Activated CD4-positive, alpha-beta memory T cell treated with anti-CD3 and anti-CD28 coated beads, Interleukin-2, amount 10 ng/mL, durations not matched to agents 7 days and 5 days (primary cell): Measurements from ENCODE around the gene LRRC34. TPM values are rescaled to one million over a fixed set of nuclear protein-coding genes. Genes with fewer than 3 reads are reported as not detected.

Experiments used
- CTCF ChIA-PET: fragments of 350-600 bp; sonication (Branson Sonifier 250); formaldehyde crosslinking; loops from one replicate; lab custom pipeline; 2021; ENCODE audit warnings: antibody characterized with exemption, inconsistent platforms; lab: Charles Lee
- POLR2A ChIA-PET: fragments of 350-600 bp; sonication (Branson Sonifier 250); formaldehyde crosslinking; loops from one replicate; lab custom pipeline; 2021; ENCODE audit warnings: antibody characterized with exemption; lab: Charles Lee
- DNase-seq: peaks from one replicate; pipeline ENCODE4 v3.0.0-alpha.2; 2020
- H3K27ac Mint-ChIP-seq: one replicate; pipeline ENCODE4 v1.8.0; 2021; ENCODE audit warnings: mild to moderate bottlenecking, mixed read lengths
- H3K27me3 Mint-ChIP-seq: one replicate; pipeline ENCODE4 v1.8.0; 2021; ENCODE audit warnings: mixed read lengths
- H3K36me3 Mint-ChIP-seq: one replicate; pipeline ENCODE4 v1.8.0; 2021; ENCODE audit warnings: low read depth, mixed read lengths
- H3K4me1 Mint-ChIP-seq: one replicate; pipeline ENCODE4 v1.8.0; 2021; ENCODE audit warnings: mixed read lengths
- H3K4me3 Mint-ChIP-seq: one replicate; pipeline ENCODE4 v1.8.0; 2021; ENCODE audit warnings: mild to moderate bottlenecking, mixed read lengths
- H3K9me3 Mint-ChIP-seq: one replicate; pipeline ENCODE4 v1.8.0; 2021; ENCODE audit warnings: mixed read lengths
- total RNA-seq, 2 experiments: library from RNA; stranded (reverse); gene quantifications; one replicate each; pipeline ENCODE4 v1.2.3, GENCODE V29; 2021

LRRC34 gene
- total RNA-seq, result 1 to 10 TPM; 5.6 to 6.0 TPM

DNA sequence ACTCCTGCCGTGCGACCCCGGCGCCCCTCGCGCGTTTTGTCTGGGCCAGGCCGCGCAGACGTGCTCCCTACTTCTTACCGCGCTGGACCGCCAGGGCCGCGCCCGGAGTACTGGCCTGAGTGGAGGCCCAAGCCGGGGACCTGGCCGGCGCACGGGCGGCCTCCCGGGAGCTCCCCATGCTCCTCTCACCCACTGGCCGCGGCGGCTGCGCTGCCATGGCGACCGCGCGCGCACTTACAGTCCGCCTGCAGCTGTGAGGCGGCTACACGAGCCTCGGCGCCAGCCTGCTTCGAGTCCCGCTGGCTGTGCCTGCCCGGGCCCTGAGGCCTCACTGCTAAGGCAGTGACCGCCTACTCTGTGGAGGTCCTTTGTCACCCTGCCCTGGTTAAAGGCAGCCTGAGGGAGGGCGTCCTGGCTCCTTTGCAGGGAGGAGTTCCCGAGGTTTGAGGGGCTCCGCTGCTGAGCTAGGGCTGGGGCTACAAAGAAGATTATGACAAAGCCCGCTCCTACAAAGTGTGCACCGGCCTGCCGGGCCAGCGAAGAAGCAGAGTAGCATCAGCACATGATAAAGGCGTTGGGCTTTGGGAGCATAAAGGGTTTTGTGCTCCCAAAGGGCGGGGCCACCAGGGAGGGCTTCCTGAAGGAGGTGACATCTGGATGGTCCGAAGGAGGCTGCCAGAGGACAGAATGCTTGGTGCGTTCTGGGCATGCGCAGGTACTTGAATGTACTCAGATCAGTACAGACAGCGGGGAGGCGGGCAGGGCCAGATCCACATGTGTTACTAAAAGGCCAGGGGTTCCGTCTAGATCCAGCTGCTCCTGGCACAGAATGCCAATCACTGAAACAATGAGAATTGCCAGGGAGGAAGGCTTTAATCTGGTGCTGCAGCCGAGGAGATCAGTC is at the start of gene LRRC34, which contains the start of gene LRRIQ4:
Gene LRRC34 (minus strand): TSS at position 573 of the 904 bp plus-strand sequence. CDS start 356 bp downstream, at position 217.
Gene LRRIQ4 (plus strand): TSS at position 539 of the 904 bp plus-strand sequence. CDS start 9,052 bp downstream, outside the sequence.
- peak within 1 kb of the TSS; percentile 70 for H3K4me3 Mint-ChIP-seq
- H3K27me3 Mint-ChIP-seq, result peaks cover 13% of the 10 kb centered on the region
- H3K4me1 Mint-ChIP-seq, result peaks cover 53% of the 10 kb centered on the region
- H3K36me3 Mint-ChIP-seq, result peaks cover 11% of the 10 kb centered on the region
- DNase-seq, result peak; percentile 85
- peak within 1 kb of the TSS; percentile 83 for H3K27ac Mint-ChIP-seq
- ChIA-PET CTCF (interaction anchor here (0.7 to 3.0 kb wide), 10 partner anchors 9 to 563 kb away, joined by 3 to 10 read pairs (median 4); partner anchors contain the start of genes MYNN and SEC62), POLR2A (interaction anchor here (1.0 to 6.4 kb wide), 9 partner anchors 9 to 1057 kb away, joined by 3 to 83 read pairs (median 6); partner anchors contain the start of genes ACTRT3, MYNN, SEC62 and TERC)
- peaks cover 9% of the 10 kb centered on the region for H3K9me3 Mint-ChIP-seq

DNA sequence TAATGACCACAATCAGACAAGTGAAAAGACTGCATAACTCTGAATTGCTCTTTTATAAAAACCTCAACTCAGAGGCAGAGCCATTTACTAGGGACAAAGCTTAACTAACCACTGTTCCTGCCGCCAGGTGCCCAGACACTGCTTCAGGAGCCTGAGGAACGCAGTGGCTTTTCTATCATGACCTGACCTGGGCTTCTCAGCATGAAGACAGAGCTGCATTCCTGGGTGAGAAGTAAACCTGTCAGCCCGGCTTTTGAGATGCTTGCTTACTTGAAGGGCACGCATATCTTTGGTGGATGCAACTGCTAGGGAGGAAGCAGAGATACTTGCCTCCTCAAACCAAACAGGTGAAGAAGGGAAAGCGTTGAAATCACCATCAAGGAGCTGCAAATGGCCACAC is 49.2 kb upstream of the LRRC34 start:
- H3K4me1 Mint-ChIP-seq, result peaks cover 21% of the 10 kb centered on the region
- no peak overlapping the region for H3K4me3 Mint-ChIP-seq
- no peaks in the 10 kb centered on the region for H3K36me3 Mint-ChIP-seq
- DNase-seq, result no peak
- CTCF ChIA-PET, result interaction anchor here (1.1 to 3.5 kb wide), 7 partner anchors 12 to 549 kb away, joined by 3 to 16 read pairs (median 6); partner anchors contain the start of gene SEC62
- H3K27me3 Mint-ChIP-seq, result peaks cover 26% of the 10 kb centered on the region
- H3K27ac Mint-ChIP-seq, result no peak overlapping the region
- POLR2A ChIA-PET, result no interaction called here
- no peaks in the 10 kb centered on the region for H3K9me3 Mint-ChIP-seq

DNA sequence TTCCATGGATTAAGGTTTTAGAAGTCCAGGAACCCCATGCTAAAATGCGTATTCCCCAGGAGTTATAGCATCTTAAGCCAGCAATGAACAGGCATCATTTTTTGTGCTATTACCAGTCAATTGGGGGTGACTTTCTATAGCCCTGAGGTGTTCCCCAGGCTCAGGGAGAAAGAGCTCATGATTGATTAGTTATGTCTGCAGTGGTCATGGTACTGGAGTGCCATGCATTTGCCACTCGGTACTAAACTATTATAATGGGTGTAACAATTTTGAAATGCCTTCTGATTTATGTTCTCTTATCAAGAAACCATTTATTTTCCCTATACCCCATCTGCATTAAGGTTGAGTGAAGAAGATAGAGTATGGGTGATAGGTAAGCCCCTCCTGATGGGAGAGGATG is 45.1 kb upstream of the LRRC34 start:
- H3K27me3 Mint-ChIP-seq, result peaks cover 29% of the 10 kb centered on the region
- H3K36me3 Mint-ChIP-seq, result no peaks in the 10 kb centered on the region
- H3K9me3 Mint-ChIP-seq, result no peaks in the 10 kb centered on the region
- no peak for DNase-seq
- no peaks in the 10 kb centered on the region for H3K4me1 Mint-ChIP-seq
- ChIA-PET POLR2A (no interaction called here), CTCF (no interaction called here)
- no peak overlapping the region for H3K27ac Mint-ChIP-seq
- no peak overlapping the region for H3K4me3 Mint-ChIP-seq

DNA sequence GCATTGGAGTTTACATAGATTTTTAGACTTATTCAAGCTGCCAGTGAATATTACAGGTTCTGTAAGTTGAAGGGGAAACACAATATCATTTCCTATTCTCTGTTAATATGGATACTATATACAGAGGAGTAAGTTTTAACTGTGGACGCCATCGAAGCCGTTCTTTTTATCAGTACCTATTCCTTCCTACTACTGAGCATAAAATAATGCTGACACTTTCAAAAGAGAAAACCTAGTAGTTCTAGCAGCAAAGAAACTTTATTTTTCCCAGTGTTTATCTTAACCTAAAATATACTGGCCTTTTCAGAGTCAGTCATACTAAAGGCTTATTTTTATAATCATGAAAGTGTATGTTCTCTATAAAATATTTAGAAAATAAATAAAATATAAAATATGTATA is 42.8 kb upstream of the LRRC34 start:
- Mint-ChIP-seq H3K4me3 (no peak overlapping the region), H3K9me3 (no peaks in the 10 kb centered on the region), H3K27me3 (peaks cover 21% of the 10 kb centered on the region), H3K4me1 (no peaks in the 10 kb centered on the region), H3K27ac (no peak overlapping the region), H3K36me3 (no peaks in the 10 kb centered on the region)
- ChIA-PET CTCF (no interaction called here), POLR2A (no interaction called here)
- DNase-seq, result no peak

DNA sequence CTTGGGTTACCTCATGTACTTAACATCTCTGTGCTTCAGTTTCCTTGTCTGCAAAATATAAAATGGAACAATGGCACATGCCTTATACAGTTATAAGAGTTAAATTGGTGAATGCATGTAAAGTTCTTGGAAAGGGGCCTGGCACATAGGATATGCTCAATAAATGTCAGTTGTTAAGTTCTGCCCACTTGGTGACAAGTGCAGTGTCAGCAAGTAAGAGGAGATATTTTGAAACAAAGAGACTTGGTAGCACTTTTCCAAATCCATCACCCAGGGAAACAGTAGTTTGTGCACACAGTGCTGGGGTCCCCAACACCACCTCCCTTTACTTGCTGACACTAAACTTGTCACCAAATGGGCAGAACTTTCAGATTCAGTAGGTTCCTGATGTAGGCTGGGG is 37.9 kb upstream of the LRRC34 start:
- Mint-ChIP-seq H3K4me3 (no peak overlapping the region), H3K27me3 (peaks cover 19% of the 10 kb centered on the region), H3K4me1 (peaks cover 4% of the 10 kb centered on the region), H3K9me3 (no peaks in the 10 kb centered on the region), H3K36me3 (no peaks in the 10 kb centered on the region), H3K27ac (no peak overlapping the region)
- POLR2A ChIA-PET, result no interaction called here
- CTCF ChIA-PET, result no interaction called here
- no peak for DNase-seq

- peaks cover 4% of the 10 kb centered on the region for H3K4me1 Mint-ChIP-seq
- ChIA-PET POLR2A (no interaction called here), CTCF (interaction anchor here (1.1 to 1.3 kb wide), 2 partner anchors 15 to 66 kb away, joined by 3 read pairs; no protein-coding TSS in a partner anchor)
- H3K36me3 Mint-ChIP-seq, result no peaks in the 10 kb centered on the region
- no peak for DNase-seq
- H3K27ac Mint-ChIP-seq, result no peak overlapping the region
- H3K9me3 Mint-ChIP-seq, result no peaks in the 10 kb centered on the region
- no peak overlapping the region for H3K4me3 Mint-ChIP-seq
- peaks cover 19% of the 10 kb centered on the region for H3K27me3 Mint-ChIP-seq
Measured at GRCh38 chr3:169848741-169849140, 36.0 kb upstream of the LRRC34 start.

- Mint-ChIP-seq H3K36me3 (no peaks in the 10 kb centered on the region), H3K4me3 (no peak overlapping the region), H3K27ac (no peak overlapping the region), H3K27me3 (peaks cover 17% of the 10 kb centered on the region), H3K9me3 (no peaks in the 10 kb centered on the region), H3K4me1 (peaks cover 4% of the 10 kb centered on the region)
- ChIA-PET POLR2A (no interaction called here), CTCF (interaction anchor here (1.1 to 1.3 kb wide), 2 partner anchors 16 to 67 kb away, joined by 3 read pairs; no protein-coding TSS in a partner anchor)
- DNase-seq, result no peak
Measured at GRCh38 chr3:169847896-169848295, 35.2 kb upstream of the LRRC34 start.

DNA sequence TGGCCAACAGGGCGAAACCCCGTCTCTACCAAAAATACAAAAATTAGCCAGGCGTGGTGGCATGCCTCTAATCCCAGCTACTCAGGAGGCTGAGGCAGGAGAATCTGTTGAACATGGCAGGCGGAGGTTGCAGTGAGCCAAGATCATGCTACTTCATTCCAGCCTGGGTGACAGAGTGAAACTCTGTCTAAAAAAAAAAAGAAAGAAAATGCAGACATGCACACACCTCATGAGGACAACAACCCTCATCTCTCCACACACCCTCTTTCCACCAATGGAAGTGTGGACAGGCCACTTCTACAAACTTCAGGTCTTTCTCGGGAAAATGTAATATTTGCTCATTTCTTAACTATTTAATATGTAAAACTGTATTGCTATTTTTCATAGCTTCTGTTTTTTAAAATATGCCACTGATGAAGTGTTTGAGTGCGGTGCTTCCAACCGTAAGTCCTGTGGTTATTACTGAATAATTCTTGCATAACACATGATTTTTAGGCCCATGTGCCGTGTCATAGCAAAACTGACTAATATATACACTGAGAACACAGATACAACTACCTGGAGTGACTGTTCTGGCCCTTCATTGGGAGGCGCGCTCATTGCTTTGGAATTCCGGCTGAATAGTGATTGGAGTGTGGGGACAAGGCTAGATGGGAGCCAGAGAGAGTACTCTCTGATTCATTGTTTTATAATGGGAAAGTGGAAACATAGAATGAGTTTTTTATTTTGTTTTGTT is 33.9 kb upstream of the LRRC34 start:
- POLR2A ChIA-PET, result no interaction called here
- Mint-ChIP-seq H3K9me3 (no peaks in the 10 kb centered on the region), H3K4me1 (peaks cover 4% of the 10 kb centered on the region), H3K36me3 (no peaks in the 10 kb centered on the region), H3K4me3 (no peak overlapping the region), H3K27me3 (peaks cover 17% of the 10 kb centered on the region), H3K27ac (no peak overlapping the region)
- no peak for DNase-seq
- CTCF ChIA-PET, result no interaction called here

DNA sequence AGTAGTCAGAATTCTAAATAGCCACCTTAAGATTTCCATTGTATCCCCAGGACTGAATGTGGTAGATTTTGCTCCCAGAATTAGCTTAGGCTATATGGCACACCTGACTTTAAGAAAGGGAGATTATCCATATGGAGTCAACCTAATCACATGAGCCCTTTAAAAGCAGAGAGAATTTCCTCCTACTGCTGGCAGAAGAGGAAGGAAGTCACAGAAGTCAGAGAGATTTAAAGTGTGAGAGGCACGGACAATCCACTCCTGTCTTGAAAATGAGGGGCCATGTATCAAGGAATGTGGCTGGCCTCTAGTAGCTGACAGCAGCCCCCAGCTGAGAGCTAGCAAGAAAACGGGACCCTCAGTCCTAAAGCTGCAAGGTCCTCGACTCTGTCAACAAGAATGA is 30.3 kb upstream of the LRRC34 start:
- Mint-ChIP-seq H3K9me3 (no peaks in the 10 kb centered on the region), H3K27me3 (peaks cover 28% of the 10 kb centered on the region), H3K27ac (no peak overlapping the region), H3K4me3 (no peak overlapping the region), H3K4me1 (peaks cover 2% of the 10 kb centered on the region), H3K36me3 (no peaks in the 10 kb centered on the region)
- no peak for DNase-seq
- ChIA-PET POLR2A (interaction anchor here (0.6 to 1.0 kb wide), 2 partner anchors 30 to 225 kb away, joined by 3 read pairs; partner anchors contain the start of genes LRRC34 and LRRIQ4), CTCF (interaction anchor here (0.7 to 1.6 kb wide), 2 partner anchors 29 to 44 kb away, joined by 3 read pairs; no protein-coding TSS in a partner anchor)

GRCh38 chr3:169841171-169841570 is 28.5 kb upstream of the LRRC34 start:
- POLR2A ChIA-PET, result no interaction called here
- no peaks in the 10 kb centered on the region for H3K4me1 Mint-ChIP-seq
- H3K9me3 Mint-ChIP-seq, result no peaks in the 10 kb centered on the region
- no peak overlapping the region for H3K4me3 Mint-ChIP-seq
- no peak for DNase-seq
- H3K36me3 Mint-ChIP-seq, result no peaks in the 10 kb centered on the region
- H3K27me3 Mint-ChIP-seq, result peaks cover 22% of the 10 kb centered on the region
- no peak overlapping the region for H3K27ac Mint-ChIP-seq
- CTCF ChIA-PET, result interaction anchor here (1.4 to 1.5 kb wide), 2 partner anchors 22 to 29 kb away, joined by 3 read pairs; no protein-coding TSS in a partner anchor

DNA sequence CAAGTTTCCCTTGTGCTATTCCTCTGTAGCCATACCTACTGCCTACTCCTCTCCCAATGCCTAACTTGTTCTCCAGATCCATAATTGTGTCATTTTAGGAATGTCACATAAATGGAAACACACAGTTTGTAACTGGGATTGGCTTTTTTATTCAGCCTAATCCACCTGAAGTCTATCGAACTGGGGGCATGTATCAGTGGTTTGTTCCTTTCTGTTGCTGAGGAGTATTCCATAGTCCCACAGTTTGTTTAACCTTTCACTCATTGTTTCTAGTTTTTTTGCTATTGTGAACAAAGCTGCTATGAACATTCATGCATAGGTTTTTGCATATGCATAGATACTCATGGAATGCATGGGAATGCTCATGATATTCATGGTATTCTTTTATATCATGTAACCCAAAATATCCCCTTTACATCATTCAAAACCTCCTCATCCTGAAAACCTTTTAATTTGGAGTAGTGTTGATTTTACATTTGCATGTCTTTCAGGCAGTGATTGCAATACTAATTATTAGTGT is 25.9 kb upstream of the LRRC34 start:
- H3K9me3 Mint-ChIP-seq, result no peaks in the 10 kb centered on the region
- no peaks in the 10 kb centered on the region for H3K4me1 Mint-ChIP-seq
- POLR2A ChIA-PET, result no interaction called here
- H3K4me3 Mint-ChIP-seq, result no peak overlapping the region
- peaks cover 17% of the 10 kb centered on the region for H3K27me3 Mint-ChIP-seq
- DNase-seq, result no peak
- no peaks in the 10 kb centered on the region for H3K36me3 Mint-ChIP-seq
- H3K27ac Mint-ChIP-seq, result no peak overlapping the region
- CTCF ChIA-PET, result no interaction called here

GRCh38 chr3:169836942-169837275 is 24.2 kb upstream of the LRRC34 start:
- ChIA-PET CTCF (no interaction called here), POLR2A (no interaction called here)
- Mint-ChIP-seq H3K4me1 (no peaks in the 10 kb centered on the region), H3K9me3 (no peaks in the 10 kb centered on the region), H3K4me3 (no peak overlapping the region), H3K27me3 (peaks cover 20% of the 10 kb centered on the region), H3K36me3 (no peaks in the 10 kb centered on the region), H3K27ac (no peak overlapping the region)
- no peak for DNase-seq
